Measurements from ENCODE around the gene POSTN.
"Not testable (repeated sequence)": the region's sequence is repeated elsewhere in the genome, so short reads cannot be mapped to it uniquely, and the experiment has no call there.

Gene POSTN

GRCh38 chr13:37560526-37560925 is 38.0 kb downstream of the POSTN start:
- TF ChIP-seq ZNF274 (IDR thresholded peaks at IDR 0.05; ENCODE audit: low read depth, low read length): no peak
- H3K4me3 ChIP-seq (ENCODE audit: low read length): no peak overlapping the region

- not testable (repeated sequence) for H3K4me3 ChIP-seq (ENCODE audit: low read length)
These were observed 39.8 kb downstream of the POSTN start for GRCh38 chr13:37558766-37559165.

GRCh38 chr13:37546087-37546486 is 52.5 kb downstream of the POSTN start:
- TF ChIP-seq ZNF274 (IDR thresholded peaks at IDR 0.05; ENCODE audit: low read depth, low read length): no peak
- H3K4me3 ChIP-seq (ENCODE audit: low read length): no peak overlapping the region

GRCh38 chr13:37544995-37545394 is 53.6 kb downstream of the POSTN start:
- no peak overlapping the region for H3K4me3 ChIP-seq (ENCODE audit: low read length)
- TF ChIP-seq ZNF274 (IDR thresholded peaks at IDR 0.05; ENCODE audit: low read depth, low read length): no peak

- TF ChIP-seq ZNF274 (IDR thresholded peaks at IDR 0.05; ENCODE audit: low read depth, low read length): no peak
- H3K4me3 ChIP-seq (ENCODE audit: low read length): no peak overlapping the region
These were observed 58.5 kb downstream of the POSTN start for GRCh38 chr13:37539976-37540605.

GRCh38 chr13:37539170-37539569 is 59.4 kb downstream of the POSTN start:
- no peak overlapping the region for H3K4me3 ChIP-seq (ENCODE audit: low read length)

GRCh38 chr13:37535501-37535900 is 63.1 kb downstream of the POSTN start:
- no peak overlapping the region for H3K4me3 ChIP-seq (ENCODE audit: low read length)
- no peak for TF ChIP-seq ZNF274 (IDR thresholded peaks at IDR 0.05; ENCODE audit: low read depth, low read length)

More at GRCh38 chr13:37539170-37539569, 59.4 kb downstream of the POSTN start:
- TF ChIP-seq ZNF274 (IDR thresholded peaks at IDR 0.05; ENCODE audit: low read depth, low read length): no peak

GRCh38 chr13:37534676-37535075 is 63.9 kb downstream of the POSTN start:
- H3K4me3 ChIP-seq (ENCODE audit: low read length): no peak overlapping the region
- no peak for TF ChIP-seq ZNF274 (IDR thresholded peaks at IDR 0.05; ENCODE audit: low read depth, low read length)

- H3K4me3 ChIP-seq (ENCODE audit: low read length): no peak overlapping the region
- TF ChIP-seq ZNF274 (IDR thresholded peaks at IDR 0.05; ENCODE audit: low read depth, low read length): no peak
These were observed 64.4 kb downstream of the POSTN start for GRCh38 chr13:37534181-37534580.

GRCh38 chr13:37531049-37531448 is 67.5 kb downstream of the POSTN start:
- no peak for TF ChIP-seq ZNF274 (IDR thresholded peaks at IDR 0.05; ENCODE audit: low read depth, low read length)
- no peak overlapping the region for H3K4me3 ChIP-seq (ENCODE audit: low read length)

GRCh38 chr13:37529751-37530385 is 68.7 kb downstream of the POSTN start:
- no peak for TF ChIP-seq ZNF274 (IDR thresholded peaks at IDR 0.05; ENCODE audit: low read depth, low read length)
- H3K4me3 ChIP-seq (ENCODE audit: low read length): no peak overlapping the region

GRCh38 chr13:37526710-37527473 is 71.7 kb downstream of the POSTN start:
- H3K4me3 ChIP-seq (ENCODE audit: low read length): no peak overlapping the region
- no peak for TF ChIP-seq ZNF274 (IDR thresholded peaks at IDR 0.05; ENCODE audit: low read depth, low read length)

GRCh38 chr13:37515226-37515625 is 83.3 kb downstream of the POSTN start:
- H3K4me3 ChIP-seq (ENCODE audit: low read length): no peak overlapping the region
- no peak for TF ChIP-seq ZNF274 (IDR thresholded peaks at IDR 0.05; ENCODE audit: low read depth, low read length)

Measured in GM08714 (cell line).